GM23338 (cell line): Measurements from ENCODE around the gene GRID2. TPM values are rescaled to one million over a fixed set of nuclear protein-coding genes. Genes with fewer than 3 reads are reported as not detected.

Experiments
- ATAC-seq: fragments of 200-7000 bp; cut with Tn5 transposase; 3 replicates; pipeline ENCODE4 v1.9.1; 2020
- DNase-seq: peaks from one replicate; pipeline ENCODE4 v3.0.0-alpha.2; 2015; ENCODE audit warnings: low spot score
- H2AFZ ChIP-seq: fragments of 200-600 bp; sonication (generic); 2 replicates; pipeline ENCODE4 v1.8.0; 2016; ENCODE audit warnings: antibody characterized with exemption, mild to moderate bottlenecking, moderate library complexity
- H3F3A ChIP-seq: fragments of 200-600 bp; sonication (generic); replicated peaks from 2 replicates; pipeline ENCODE4 v1.8.0; 2017; ENCODE audit warnings: antibody characterized with exemption, mixed run types, low read depth
- H3K27ac ChIP-seq: fragments of 200-600 bp; sonication (generic); 2 replicates; pipeline ENCODE4 v1.6.1; 2016; ENCODE audit warnings: low read depth
- H3K27me3 ChIP-seq: fragments of 200-600 bp; sonication (generic); 2 replicates; pipeline ENCODE4 v1.8.0; 2016; ENCODE audit warnings: mild to moderate bottlenecking, mixed run types, moderate library complexity; ENCODE audit not compliant: insufficient read depth
- H3K36me3 ChIP-seq: fragments of 200-600 bp; sonication (generic); 2 replicates; pipeline ENCODE4 v1.8.0; 2016; ENCODE audit warnings: mild to moderate bottlenecking; ENCODE audit not compliant: insufficient read depth
- H3K4me1 ChIP-seq: fragments of 200-600 bp; sonication (generic); 2 replicates; pipeline ENCODE4 v1.8.0; 2016; ENCODE audit warnings: mild to moderate bottlenecking, moderate library complexity; ENCODE audit not compliant: insufficient read depth
- H3K4me2 ChIP-seq: fragments of 200-600 bp; sonication (generic); 2 replicates; pipeline ENCODE4 v1.7.1; 2017; ENCODE audit warnings: mixed run types
- H3K4me3 ChIP-seq: fragments of 200-600 bp; sonication (generic); 2 replicates; pipeline ENCODE4 v1.6.1; 2016; ENCODE audit warnings: mixed run types
- H3K79me2 ChIP-seq: fragments of 200-600 bp; sonication (generic); replicated peaks from 2 replicates; pipeline ENCODE4 v1.8.0; 2017; ENCODE audit warnings: mild to moderate bottlenecking; ENCODE audit not compliant: insufficient read depth
- H3K9me2 ChIP-seq: fragments of 200-600 bp; sonication (generic); 2 replicates; pipeline ENCODE4 v1.8.0; 2017; ENCODE audit not compliant: insufficient read depth
- H4K20me1 ChIP-seq: fragments of 200-600 bp; sonication (generic); replicated peaks from 2 replicates; pipeline ENCODE4 v1.8.0; 2017; ENCODE audit warnings: mild to moderate bottlenecking; ENCODE audit not compliant: insufficient read depth
- H3K27ac Mint-ChIP-seq: 2 replicates; pipeline ENCODE4 v1.8.0; 2020; ENCODE audit warnings: inconsistent platforms, mild to moderate bottlenecking, moderate library complexity, mixed read lengths
- H3K27me3 Mint-ChIP-seq: 3 replicates; pipeline ENCODE4 v1.8.0; 2022; ENCODE audit warnings: low read depth, mild to moderate bottlenecking, moderate library complexity, mixed read lengths, inconsistent platforms; ENCODE audit not compliant: insufficient read depth, poor library complexity
- H3K36me3 Mint-ChIP-seq: 3 replicates; pipeline ENCODE4 v1.8.0; 2021; ENCODE audit warnings: low read depth, mild to moderate bottlenecking, inconsistent platforms, moderate library complexity, mixed read lengths
- H3K4me1 Mint-ChIP-seq: 3 replicates; pipeline ENCODE4 v1.8.0; 2020; ENCODE audit warnings: mild to moderate bottlenecking, inconsistent platforms, mixed read lengths
- H3K4me3 Mint-ChIP-seq: 3 replicates; pipeline ENCODE4 v1.8.0; 2021; ENCODE audit warnings: moderate library complexity, mild to moderate bottlenecking, inconsistent platforms, mixed read lengths
- H3K9me3 Mint-ChIP-seq: 3 replicates; pipeline ENCODE4 v1.8.0; 2020; ENCODE audit warnings: moderate library complexity, mild to moderate bottlenecking, inconsistent platforms, mixed read lengths
- CREB1 ChIP-seq: fragments of 250-450 bp; sonication (Bioruptor Pico); IDR thresholded peaks from 2 replicates; pipeline ENCODE4 v1.5.0; 2020; ENCODE audit warnings: low read depth, mild to moderate bottlenecking, moderate library complexity
- CTCF ChIP-seq, 2 experiments: fragments of 200-600 bp in 1 of 2; sonication (generic) in 1 of 2; conservative IDR thresholded peaks; 2 replicates each; pipeline versions ENCODE4 v1.5.1 to v1.6.1; 2016 to 2017; ENCODE audit warnings: antibody characterized with exemption in 2 of 2, low read depth in 2 of 2, mild to moderate bottlenecking in 2 of 2, moderate library complexity in 1 of 2
- EZH2 ChIP-seq: fragments of 200-600 bp; sonication (generic); IDR thresholded peaks from one replicate; pipeline ENCODE4 v1.8.0; 2017; ENCODE audit warnings: antibody characterized with exemption, mild to moderate bottlenecking, low read depth; ENCODE audit not compliant: unreplicated experiment
- EZH2phosphoT487 ChIP-seq: fragments of 200-600 bp; sonication (generic); IDR thresholded peaks from one replicate; pipeline ENCODE4 v1.8.1; 2018; ENCODE audit warnings: antibody characterized with exemption; ENCODE audit not compliant: unreplicated experiment
- JUNB ChIP-seq: IDR thresholded peaks from one replicate; pipeline ENCODE4 v1.6.1; 2016; ENCODE audit warnings: antibody characterized with exemption; ENCODE audit not compliant: unreplicated experiment
- NANOG ChIP-seq: IDR thresholded peaks from 2 replicates; pipeline ENCODE4 v1.6.1; 2016; ENCODE audit warnings: antibody characterized with exemption, borderline replicate concordance
- REST ChIP-seq: IDR thresholded peaks from one replicate; pipeline ENCODE4 v1.6.1; 2018; ENCODE audit warnings: antibody characterized with exemption; ENCODE audit not compliant: unreplicated experiment
- STAT1 ChIP-seq: IDR thresholded peaks from one replicate; pipeline ENCODE4 v1.6.1; 2016; ENCODE audit warnings: antibody characterized with exemption; ENCODE audit not compliant: unreplicated experiment
- ZNF114 ChIP-seq: fragments of 250-450 bp; sonication (Bioruptor Pico); IDR thresholded peaks from 2 replicates; pipeline ENCODE4 v1.5.0; 2020; ENCODE audit warnings: mild to moderate bottlenecking, moderate library complexity
- ZNF331 ChIP-seq: fragments of 250-450 bp; sonication (Bioruptor Pico); IDR thresholded peaks from 2 replicates; pipeline ENCODE4 v1.5.0; 2020; ENCODE audit warnings: low read depth, mild to moderate bottlenecking, moderate library complexity
- ZNF462 ChIP-seq: fragments of 250-450 bp; sonication (Bioruptor Pico); IDR thresholded peaks from 2 replicates; pipeline ENCODE4 v1.5.0; 2020; ENCODE audit warnings: mild to moderate bottlenecking, moderate library complexity
- polyA plus RNA-seq: library from polyadenylated mRNA; unstranded; fragments of >200 nt; fragmentation: Nextera tagmentation; extraction: Ambion mirVana; gene quantifications from 2 replicates; pipeline ENCODE4 v1.2.1, GENCODE V29; 2016
- total RNA-seq: library from RNA; depleted of rRNA; stranded (reverse); fragments of >200 nt; shearing (Covaris generic); gene quantifications from 2 replicates; pipeline ENCODE4 v1.2.3, GENCODE V29; 2014
- TF ChIP-seq, protein P1 (sequence below): IDR thresholded peaks from 2 replicates; pipeline ENCODE4 v1.6.1; 2016; ENCODE audit warnings: antibody characterized with exemption

GRID2 gene
- total and polyA plus RNA-seq, 2 experiments from 2014 or later: 19.9 to 65.4 TPM

DNA sequence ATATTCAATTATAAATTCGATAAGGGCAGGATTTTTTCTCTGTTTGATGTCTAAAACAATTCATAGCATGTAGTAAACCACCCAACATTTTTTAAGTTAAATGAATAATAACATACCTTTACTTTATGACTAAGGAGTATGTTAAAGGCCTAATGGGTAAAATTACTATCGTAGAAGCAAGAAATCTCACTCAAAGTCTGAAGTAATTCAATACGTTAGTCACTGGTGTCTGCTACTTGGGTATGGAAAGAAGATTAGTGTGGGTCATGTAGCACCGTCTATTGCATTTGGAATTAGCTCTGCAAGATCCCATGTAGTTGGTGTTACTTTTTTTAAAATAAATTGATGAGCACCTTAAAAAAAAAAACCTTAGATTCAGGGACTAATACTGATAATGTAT lies 374.5 kb downstream of the GRID2 start (continued):
- TF ChIP-seq, protein P1, sequence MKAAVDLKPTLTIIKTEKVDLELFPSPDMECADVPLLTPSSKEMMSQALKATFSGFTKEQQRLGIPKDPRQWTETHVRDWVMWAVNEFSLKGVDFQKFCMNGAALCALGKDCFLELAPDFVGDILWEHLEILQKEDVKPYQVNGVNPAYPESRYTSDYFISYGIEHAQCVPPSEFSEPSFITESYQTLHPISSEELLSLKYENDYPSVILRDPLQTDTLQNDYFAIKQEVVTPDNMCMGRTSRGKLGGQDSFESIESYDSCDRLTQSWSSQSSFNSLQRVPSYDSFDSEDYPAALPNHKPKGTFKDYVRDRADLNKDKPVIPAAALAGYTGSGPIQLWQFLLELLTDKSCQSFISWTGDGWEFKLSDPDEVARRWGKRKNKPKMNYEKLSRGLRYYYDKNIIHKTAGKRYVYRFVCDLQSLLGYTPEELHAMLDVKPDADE: no peak

DNA sequence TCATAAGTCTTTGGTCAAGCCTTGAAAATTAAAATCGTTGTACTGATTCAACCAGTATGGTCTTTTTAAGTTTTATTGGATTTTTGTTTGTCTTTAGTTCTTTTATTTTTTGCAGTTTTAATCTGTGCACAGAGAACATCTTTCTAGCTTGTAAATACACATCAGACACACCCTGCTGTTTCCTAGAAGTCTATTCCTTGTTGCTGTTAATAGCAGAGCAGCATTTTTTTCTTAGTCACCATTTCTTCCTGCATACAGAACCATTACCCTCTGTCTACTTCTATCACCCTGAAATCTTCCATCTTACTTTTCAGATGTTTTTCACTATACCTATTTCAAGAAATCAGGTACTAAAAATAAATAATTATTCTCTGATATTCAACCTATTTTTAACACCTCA lies 375.4 kb downstream of the GRID2 start:
- H3K36me3 ChIP-seq: no peaks in the 10 kb centered on the region; the same call in 1 of the 2 replicates
- no peaks in the 10 kb centered on the region for H4K20me1 ChIP-seq
- no peak overlapping the region for H2AFZ ChIP-seq
- ATAC-seq: no peak
- peaks cover 6% of the 10 kb centered on the region; the same call in 2 of the 3 replicates for H3K36me3 Mint-ChIP-seq
- no peaks in the 10 kb centered on the region for H3K9me3 Mint-ChIP-seq
- H3F3A ChIP-seq: no peaks in the 10 kb centered on the region
- H3K4me1 Mint-ChIP-seq: peaks cover 13% of the 10 kb centered on the region
- H3K27me3 Mint-ChIP-seq: peaks cover 6% of the 10 kb centered on the region
- no peak overlapping the region for H3K27ac Mint-ChIP-seq
- H3K27ac ChIP-seq: no peak overlapping the region
- H3K4me3 Mint-ChIP-seq: no peak overlapping the region
- H3K27me3 ChIP-seq: no peaks in the 10 kb centered on the region
- DNase-seq: no peak
- H3K9me2 ChIP-seq: no peaks in the 10 kb centered on the region
- H3K4me2 ChIP-seq: no peak overlapping the region
- H3K4me1 ChIP-seq: peaks cover 11% of the 10 kb centered on the region; the same call in 1 of the 2 replicates
- H3K79me2 ChIP-seq: 0 out of 2 replicates have a peak, but pooled peaks cover 4% of the 10 kb centered on the region
- H3K4me3 ChIP-seq: no peak overlapping the region
- TF ChIP-seq EZH2 (no peak), REST (no peak), CREB1 (CRISPR knock-in tag) (no peak), NANOG (no peak), CTCF (conservative IDR thresholded peaks at IDR 0.05; ENCODE audit: low read depth in 2 of 2) (no peak), ZNF331 (CRISPR knock-in tag) (no peak), ZNF462 (CRISPR knock-in tag) (no peak), EZH2phosphoT487 (no peak), ZNF114 (CRISPR knock-in tag) (no peak), STAT1 (no peak), JUNB (no peak)
- TF ChIP-seq, protein P1: no peak
